GM21447 (cell line): ENCODE results near the gene CDC14A.

Source experiments
- ATAC-seq: cut with Tn5 transposase; IDR thresholded peaks from one replicate; pipeline ENCODE4 v1.9.1; 2021; ENCODE audit not compliant: unreplicated experiment

The CDC14A gene

GRCh38 chr1:100481303-100481702 is 129.0 kb downstream of the CDC14A start:
- ATAC-seq = no peak

- no peak for ATAC-seq
These were observed 129.9 kb downstream of the CDC14A start for GRCh38 chr1:100482167-100482566.

GRCh38 chr1:100482748-100483147 is 130.4 kb downstream of the CDC14A start:
- ATAC-seq = no peak

GRCh38 chr1:100483230-100483629 is 130.9 kb downstream of the CDC14A start:
- ATAC-seq = no peak

- no peak for ATAC-seq
These were observed 133.6 kb downstream of the CDC14A start for GRCh38 chr1:100485855-100486258.

GRCh38 chr1:100494393-100495084 is 142.2 kb downstream of the CDC14A start:
- no peak for ATAC-seq

GRCh38 chr1:100496896-100497295 is 144.6 kb downstream of the CDC14A start:
- no peak for ATAC-seq

GRCh38 chr1:100497796-100498195 is 145.5 kb downstream of the CDC14A start:
- ATAC-seq = no peak

- ATAC-seq = no peak
These were observed 147.0 kb downstream of the CDC14A start for GRCh38 chr1:100499194-100499811.

GRCh38 chr1:100502052-100502792 is 149.9 kb downstream of the CDC14A start:
- no peak for ATAC-seq

GRCh38 chr1:100506217-100506616 is 153.9 kb downstream of the CDC14A start:
- ATAC-seq = no peak

GRCh38 chr1:100510451-100510850 is 158.1 kb downstream of the CDC14A start:
- no peak for ATAC-seq

GRCh38 chr1:100511058-100511457 is 158.8 kb downstream of the CDC14A start:
- no peak for ATAC-seq

GRCh38 chr1:100511773-100512172 is 159.5 kb downstream of the CDC14A start:
- no peak for ATAC-seq

GRCh38 chr1:100512803-100513352 is 160.6 kb downstream of the CDC14A start:
- ATAC-seq = no peak

GRCh38 chr1:100516857-100517256 is 164.6 kb downstream of the CDC14A start:
- no peak for ATAC-seq

GRCh38 chr1:100517515-100517914 is 165.2 kb downstream of the CDC14A start:
- ATAC-seq = no peak

- no peak for ATAC-seq
These were observed 165.7 kb downstream of the CDC14A start for GRCh38 chr1:100518023-100518422.

GRCh38 chr1:100523038-100523652 is 170.8 kb downstream of the CDC14A start:
- peak; percentile 96 for ATAC-seq

GRCh38 chr1:100524355-100524754 is 172.0 kb downstream of the CDC14A start:
- no peak for ATAC-seq

- no peak for ATAC-seq
These were observed 174.6 kb downstream of the CDC14A start for GRCh38 chr1:100526894-100527293.
